ENCODE results near the gene CPLX1.

The CPLX1 gene

DNA sequence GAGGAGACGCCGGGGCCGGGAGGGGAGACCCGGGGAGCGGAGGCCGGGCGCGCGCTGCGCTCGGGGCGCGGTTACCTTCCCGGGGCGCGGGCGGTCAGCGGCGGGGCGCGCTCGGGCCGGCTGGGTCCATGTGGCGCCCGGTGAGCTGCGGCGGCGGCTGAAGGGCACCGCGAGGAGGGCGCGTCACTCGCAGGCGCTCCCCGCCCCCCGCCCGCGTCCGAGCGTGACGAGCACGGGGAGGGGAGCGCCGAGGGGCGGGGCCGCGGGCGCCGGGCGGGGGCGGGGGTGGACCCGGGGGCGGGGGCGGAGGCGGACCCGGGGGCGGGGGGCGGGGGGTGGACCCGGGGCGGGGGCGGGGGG is at the start of gene CPLX1:
Gene CPLX1 (minus strand): TSS at position 159 of the 360 bp plus-strand sequence. CDS start 1,607 bp downstream, outside the sequence.
- DNase-seq (ENCODE audit: low read depth) = no peak

DNA sequence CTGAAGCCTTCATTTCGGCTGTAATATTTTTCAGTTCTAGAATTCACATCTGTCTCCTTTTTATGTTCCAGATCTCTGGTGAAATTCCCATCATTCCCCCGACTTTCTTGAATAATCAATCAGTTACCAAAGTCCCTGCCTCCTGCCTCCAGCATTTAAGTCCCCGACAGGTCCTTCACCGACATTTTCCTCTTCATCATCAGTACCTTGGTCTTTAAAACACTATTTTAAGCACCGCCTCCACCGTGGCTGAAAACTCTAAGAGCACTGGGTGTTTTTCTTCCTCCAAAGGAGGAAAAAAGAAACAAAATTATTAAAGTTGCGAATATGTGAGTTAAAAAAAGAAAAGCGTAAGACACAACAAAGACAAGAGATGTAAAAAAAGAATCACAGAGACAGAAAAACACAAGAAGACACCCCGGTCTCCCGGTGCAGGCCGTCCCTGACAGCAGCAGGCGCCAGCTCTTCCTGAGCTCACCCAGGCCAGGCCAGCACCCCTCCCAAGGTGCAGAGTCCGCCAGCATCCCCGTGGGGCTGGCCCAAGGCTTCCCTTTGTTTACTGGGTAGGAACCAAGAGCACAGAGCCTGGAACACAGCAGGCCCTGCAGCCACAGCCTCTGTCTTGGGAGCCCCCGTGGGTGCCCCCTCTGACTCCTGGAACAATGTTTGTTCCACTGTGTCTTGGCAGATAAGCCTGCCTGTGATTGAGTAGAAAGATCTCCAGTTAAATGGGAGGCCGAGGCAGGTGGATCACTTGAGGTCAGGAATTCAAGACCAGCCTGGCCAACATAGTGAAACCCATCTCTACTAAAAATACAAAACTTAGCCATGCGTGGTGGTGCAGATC is 49.3 kb upstream of the CPLX1 start:
- DNase-seq (ENCODE audit: low read depth) = no peak

DNA sequence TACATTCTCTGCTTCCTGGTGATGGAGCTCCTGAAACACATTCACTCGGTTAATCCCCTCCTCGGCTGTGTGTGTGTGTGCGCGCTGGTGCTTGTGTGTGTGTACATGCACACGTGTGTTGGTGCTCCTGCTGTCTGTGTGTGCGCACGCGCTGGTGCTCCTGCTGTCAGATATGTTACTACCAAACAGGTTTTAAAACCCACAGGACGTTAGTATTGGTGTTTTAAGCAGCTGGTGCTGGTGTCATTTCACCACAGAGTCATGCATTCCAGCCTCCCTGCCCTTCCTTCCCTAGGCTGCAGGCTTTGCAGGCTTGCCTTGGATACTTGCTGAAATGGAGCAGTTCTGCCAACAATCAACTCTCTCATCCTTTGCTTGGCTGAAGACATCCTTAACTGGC is 48.1 kb upstream of the CPLX1 start:
- DNase-seq (ENCODE audit: low read depth) = no peak

DNA sequence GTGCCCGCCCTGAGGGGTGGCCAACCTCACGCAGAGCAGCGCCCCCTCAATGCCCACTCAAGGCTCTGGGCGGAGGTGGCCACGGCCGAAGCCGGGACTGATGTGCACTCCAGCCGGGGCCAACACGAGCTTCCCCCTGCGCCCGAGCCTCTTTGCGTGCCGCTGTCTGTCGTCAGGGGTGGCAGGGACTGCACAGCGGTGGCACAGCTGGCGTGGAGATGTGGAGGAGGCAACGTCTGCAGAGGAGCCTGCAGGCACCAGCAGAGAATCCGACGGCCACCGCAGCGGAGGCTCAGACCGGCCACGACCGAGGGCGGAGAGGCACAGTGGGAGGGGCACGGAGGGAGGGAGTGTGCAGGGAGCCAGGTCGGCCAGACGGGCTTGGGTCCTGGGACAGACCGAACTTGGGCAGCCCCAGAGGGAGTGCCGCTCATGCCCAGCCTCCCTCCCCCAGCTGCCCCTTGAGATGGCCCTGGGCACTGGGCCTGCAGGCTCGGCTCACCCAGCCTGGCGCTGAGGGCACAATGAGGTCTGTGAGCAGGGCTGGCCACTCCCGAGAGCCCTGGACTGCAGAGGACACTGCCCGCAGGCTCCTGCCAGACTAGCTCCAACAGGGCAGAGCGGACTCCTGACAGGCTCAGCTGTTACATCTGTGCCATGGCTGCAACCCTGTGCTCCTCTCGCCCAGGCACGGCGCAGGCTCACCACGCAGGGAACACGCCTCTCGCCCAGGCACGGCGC is 46.5 kb upstream of the CPLX1 start:
- DNase-seq (ENCODE audit: low read depth) = no peak

DNA sequence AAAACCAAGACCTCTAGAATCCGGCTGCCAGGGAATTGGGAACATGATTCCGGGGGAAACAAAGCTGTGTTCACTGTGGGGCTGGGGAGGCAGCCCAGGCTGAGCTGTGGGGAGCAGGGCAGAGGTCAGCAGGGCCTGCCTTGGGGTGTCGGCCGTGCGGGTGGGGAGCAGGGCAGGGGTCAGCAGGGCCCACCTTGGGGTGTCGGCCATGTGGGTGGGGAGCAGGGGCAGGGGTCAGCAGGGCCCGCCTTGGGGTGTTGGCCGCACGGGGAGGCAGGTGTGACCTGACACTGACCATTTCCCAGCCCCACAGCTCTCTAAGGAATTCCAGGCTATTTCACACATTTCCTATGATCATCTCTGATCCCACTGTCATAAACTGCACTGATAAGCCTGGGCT is 45.6 kb upstream of the CPLX1 start:
- no peak for DNase-seq (ENCODE audit: low read depth)

DNA sequence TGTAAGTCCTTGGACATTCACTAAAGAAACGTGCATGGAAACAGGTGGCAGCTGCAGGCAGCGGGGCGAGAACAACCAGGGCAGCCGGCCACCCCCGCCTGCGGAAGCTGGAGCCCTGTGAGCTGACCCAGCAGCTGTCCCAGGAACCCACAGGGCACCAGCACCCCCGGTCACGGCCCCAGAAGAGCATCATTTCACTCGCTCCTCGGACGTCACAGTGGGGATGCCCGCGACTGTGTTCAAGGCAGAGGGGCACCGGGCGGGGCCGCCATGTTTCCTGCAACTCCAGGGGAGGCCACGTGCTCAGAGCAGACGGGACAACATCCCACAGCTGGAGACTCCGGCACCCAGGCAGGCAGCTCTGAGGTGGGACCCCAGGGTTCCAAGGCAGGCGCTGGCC is 45.0 kb upstream of the CPLX1 start:
- no peak for DNase-seq (ENCODE audit: low read depth)

DNA sequence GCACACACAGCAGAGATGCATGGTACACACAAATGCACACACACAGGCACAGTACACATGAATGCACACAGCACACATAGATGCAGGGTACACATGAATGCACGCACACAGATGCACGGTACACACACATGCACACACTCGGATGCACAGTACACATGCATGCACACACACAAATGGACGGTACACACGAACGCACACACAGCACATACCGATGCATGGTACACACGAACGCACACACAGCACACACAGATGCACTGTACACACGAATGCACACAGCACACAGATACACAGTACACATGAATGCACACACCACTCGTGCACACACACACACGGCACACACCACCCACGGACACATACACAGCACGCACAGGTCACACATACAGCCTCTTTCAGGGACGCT is 43.8 kb upstream of the CPLX1 start:
- DNase-seq (ENCODE audit: low read depth) = no peak

DNA sequence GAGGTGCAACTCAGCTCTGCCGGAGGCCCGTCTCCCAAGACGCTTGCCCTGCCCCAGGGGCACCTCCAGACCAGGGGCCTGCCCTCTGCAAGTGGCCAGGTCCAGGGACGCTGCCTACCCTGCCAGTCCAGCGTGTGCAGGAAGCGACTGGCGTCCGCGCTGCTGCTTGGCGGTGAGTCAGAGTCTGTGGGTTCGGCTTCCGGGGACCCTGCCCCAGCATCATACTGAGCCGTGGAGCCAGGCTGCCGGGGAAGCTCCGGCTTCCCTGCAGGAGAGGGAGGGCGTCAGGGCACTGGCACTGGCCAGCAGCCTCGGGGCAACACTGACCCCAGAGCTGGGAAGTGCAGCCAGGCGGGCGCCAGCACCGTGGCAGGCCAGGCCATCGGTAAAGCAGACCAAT is 42.5 kb upstream of the CPLX1 start:
- no peak for DNase-seq (ENCODE audit: low read depth)

DNA sequence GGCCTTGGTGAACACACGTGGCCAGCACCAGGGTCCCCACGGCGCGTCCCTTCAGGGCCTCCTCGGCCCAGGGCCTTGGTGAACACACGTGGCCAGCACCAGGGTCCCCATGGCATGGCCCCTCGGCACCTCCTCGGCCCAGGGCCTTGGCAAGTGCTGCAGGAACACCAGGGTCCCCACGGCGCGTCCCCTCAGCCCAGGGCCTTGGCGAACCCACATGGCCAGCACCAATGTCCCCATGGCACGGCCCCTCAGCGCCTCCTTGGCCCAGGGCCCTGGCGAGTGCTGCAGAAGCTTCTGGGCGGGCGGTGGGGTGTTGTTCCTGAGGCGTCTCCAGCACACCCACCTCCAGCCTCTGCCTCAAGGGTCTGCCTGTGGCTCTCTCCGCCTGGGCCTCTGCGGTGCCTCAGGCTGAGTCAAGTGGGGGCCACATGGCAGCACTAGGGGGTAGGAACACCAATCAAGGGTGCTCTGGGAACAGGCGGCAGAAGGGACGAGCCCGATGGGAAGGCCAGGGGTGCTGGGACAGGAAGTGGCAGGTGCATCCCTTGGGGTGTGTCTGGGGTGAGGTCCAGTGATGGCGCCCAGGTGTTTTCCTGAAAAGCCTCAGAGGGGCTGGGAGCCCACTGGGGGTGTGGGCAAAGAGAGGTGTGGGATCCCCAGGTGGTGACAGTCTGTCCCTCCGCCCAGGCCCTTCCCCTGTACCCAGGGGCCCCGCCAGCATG is 41.8 kb upstream of the CPLX1 start:
- DNase-seq (ENCODE audit: low read depth) = no peak

DNA sequence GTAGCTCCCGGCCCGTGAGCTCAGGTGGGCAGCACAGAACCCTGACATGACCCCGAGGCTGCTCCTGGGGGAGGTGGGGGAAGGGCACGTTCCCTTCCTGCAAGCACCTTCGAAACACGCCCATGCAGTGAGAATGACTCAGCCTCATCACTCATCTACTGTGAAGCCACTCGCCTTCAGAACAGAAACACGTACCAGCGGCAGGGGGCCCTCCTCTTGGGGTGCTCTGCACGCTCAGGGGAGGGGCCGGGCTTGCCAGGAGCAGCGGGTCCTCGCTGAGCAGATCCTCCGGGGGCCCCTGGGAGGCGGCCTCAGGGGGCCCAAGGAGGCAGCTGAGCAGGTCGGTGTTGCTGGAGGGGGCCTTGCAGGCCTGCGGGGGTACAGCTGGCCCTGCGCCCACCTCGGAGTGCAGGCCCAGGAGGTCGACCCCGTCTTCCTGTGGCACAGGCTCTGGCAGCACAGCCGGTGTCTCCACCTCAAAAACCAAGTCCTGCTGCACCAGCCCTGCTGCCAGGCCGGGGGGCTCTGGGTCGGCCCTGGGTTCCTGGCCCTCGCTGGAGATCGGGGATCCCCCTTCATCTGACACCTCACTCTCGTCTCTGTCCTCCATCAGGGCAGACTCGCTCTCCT is 40.9 kb upstream of the CPLX1 start:
- no peak for DNase-seq (ENCODE audit: low read depth)

DNA sequence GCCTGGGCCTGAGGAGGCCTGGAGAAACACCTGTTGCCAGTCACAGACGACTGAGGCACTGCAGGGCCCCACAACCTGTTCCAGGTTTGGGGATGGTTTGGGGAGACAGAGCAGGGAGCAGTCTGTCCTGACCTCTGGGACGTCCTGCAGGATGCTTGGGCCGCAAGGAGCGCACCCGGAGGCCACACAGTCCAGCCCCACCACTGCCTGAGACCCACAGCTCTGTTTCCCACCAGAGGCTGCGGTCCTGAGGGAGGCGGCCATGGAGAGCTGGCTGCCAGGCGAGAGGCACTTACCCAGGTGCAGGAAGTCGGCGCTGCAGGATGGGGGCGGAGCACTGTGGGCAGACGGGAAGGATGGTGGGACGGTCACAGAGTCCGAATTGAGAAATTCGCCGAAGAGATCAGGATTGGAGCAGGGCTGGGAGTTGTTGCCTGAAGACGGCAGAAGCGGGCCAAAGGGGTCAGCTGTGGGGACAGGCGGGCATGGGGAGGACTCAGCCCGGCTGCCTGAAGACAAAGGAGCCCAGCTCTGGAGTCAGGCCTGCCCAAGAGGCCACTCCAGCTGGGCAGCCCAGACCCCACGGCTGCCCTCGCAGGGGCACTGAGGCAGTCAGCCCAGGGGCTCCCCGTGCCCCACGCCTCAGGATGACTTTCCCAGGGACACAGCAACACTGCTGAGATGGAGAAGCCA is 40.3 kb upstream of the CPLX1 start:
- no peak for DNase-seq (ENCODE audit: low read depth)

DNA sequence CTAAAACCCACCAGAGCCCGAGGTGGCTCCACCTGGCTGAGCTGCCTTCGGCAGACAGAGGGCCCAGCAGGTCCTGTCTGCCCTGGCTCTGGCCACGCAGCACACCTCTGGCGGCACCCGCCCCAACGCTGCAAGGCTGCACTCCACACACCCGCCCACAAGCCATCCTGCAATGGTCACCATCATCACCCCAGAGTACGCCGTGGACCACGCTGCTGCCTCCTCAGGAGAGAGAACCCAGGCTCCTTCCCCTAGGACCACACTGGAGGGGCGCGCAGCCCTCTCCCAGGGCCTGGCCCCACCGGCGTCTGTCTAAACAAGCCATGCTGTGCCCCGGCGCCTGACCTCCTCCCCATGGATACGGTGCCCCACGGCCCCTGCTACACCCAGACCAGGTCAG is 39.6 kb upstream of the CPLX1 start:
- DNase-seq (ENCODE audit: low read depth) = no peak

DNA sequence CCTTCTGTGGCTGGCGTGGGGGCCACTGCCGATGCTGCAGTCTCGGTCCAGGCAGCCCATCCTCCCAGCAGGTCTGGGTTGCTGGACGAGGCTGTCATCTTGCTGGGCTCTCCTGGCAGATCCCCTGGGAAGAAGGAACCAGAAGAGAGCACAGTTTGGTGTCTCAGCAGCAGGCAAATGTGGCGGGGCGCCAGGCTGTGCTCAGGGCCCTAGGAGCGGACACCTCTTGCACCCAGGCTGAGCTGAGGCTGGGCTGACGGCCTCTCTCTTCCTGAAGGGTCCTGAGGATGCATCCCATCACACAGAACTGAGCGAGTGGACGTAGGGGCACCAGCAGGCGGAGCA is 39.2 kb upstream of the CPLX1 start:
- no peak for DNase-seq (ENCODE audit: low read depth)

DNA sequence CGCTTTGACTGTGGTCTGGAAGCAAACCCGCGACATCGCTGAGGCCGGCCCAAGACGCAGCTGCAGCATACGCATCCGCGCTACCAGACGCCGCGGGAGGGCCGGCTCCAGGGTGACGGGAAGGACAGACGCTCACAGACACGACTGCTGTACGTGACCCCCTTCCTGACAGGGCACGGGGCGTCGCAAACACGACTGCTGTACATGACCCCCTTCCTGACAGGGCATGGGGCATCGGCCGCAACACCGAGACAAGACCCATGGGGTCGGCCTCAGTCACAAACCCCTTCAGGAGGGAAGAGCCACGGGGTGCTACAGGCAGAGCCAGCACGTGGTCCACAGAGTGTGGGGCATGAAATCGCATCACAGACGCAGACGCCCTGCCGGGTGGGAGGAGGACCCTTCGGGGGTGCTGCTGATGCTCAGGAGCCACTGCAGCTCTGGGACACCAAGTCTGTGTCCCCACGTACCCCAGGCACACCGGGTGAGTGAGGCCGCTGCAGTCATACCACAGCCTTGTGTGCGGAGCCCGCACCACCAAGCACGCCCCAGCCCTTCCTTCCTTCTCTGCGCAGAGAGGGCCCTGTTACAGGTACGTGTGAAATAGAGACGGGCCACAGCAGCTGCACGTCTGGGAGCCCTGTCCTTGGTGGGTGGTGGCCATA is 38.7 kb upstream of the CPLX1 start:
- DNase-seq (ENCODE audit: low read depth) = no peak

DNA sequence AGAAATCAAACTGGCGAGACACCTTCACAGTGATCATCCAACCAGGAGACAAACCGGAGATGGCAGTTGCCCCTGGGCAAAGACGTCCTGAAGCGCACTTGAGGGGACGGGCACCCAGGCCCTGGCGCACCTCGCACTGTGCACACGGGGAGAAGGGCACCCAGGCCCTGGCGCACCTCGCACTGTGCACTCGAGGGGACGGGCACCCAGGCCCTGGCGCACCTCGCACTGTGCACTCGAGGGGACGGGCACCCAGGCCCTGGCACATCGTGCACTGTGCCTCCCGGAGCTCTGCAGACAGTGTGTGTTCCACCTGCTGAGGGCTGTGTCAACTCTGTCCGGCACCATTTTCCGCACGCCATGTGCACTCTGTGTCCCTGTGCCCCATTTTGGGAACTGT is 34.6 kb upstream of the CPLX1 start:
- no peak for DNase-seq (ENCODE audit: low read depth)

DNA sequence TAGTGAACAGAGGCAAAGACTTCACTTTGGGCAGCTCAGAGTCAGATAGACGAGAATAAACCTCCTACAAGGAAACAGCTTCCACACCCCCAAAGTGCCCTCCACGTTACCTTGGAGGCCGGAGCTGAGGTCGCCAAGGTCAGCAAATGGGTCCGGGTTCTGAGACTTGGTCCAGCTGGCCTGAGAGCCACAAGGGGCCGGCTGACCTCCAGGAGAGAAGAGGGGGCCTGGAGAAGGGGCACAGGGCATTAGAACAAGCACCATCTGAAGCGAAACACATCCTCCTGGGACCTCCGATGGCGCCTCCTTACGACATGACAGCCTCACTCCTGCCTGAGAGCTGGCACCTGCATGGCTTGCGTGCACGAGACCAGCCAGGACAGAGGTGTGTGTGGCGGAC is 33.6 kb upstream of the CPLX1 start:
- no peak for DNase-seq (ENCODE audit: low read depth)

DNA sequence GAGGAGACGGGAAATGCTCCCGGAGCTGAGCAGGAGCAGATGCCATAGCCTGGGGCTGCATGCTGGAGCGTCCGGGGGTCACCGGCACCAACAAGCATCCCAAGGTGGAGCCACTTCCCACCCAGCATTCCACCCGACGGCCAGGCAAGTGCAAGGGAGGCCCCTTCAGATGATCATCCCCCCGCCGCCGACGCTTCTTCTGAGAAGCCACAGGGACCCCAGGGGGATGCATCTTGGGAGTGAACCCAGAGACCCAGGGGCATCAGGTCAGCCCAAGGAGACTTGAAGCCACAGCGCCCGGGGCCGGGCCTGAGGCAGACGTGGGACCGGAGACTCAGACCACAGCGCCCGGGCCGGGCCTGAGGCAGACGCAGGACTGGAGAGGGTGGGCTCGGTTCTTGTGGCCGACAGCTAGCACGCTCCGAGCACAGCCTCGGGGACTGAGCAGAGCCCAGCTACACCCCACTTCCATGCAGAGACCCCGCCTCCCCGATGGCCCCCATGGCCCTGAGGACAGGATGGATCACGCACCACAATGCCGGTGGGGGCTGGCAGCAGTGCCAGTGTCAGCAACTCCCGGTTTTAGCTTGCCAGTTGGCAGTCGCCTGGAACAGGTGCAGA is 33.0 kb upstream of the CPLX1 start:
- no peak for DNase-seq (ENCODE audit: low read depth)

DNA sequence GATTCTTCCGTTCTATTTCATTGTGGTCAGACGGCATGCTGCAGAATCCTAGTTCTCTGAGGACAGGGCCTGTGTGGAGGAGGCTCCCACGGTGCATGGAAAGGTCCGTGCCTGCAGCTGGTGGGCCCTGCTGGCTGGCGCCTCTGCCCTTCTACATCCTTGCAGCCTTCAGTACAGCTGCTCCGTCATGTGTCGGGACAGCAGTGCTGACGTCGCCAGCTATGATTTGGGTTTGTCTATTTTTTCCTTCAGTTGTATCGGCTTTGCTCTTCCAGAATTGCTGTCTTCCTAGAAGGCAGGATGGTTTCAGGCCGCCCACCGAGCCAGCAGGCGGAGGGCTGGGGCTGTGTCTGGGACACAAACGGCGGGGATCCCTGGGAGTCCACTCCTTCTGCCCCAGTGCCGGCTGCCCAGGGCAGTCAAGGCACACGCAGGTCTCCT is 32.1 kb upstream of the CPLX1 start:
- no peak for DNase-seq (ENCODE audit: low read depth)

DNA sequence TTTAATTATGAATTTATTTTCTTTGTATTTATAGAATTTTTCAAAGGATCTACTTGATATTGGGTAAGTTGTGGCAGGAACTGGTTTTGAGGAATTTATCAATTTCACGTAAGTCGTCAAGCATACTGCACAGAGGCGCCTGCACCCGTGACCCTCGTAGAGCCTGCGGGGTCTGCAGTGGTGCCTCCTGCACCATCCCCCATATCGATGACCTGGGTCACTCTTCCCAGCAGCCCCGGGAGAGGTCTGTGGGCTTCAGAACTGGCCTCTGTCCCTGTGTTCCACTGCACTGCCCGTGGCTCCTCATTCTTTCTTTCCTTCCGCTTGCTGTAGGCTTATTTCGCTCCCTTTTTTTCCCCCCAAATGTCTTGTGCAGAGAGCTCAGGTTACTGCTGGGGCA is 31.5 kb upstream of the CPLX1 start:
- no peak for DNase-seq (ENCODE audit: low read depth)

DNA sequence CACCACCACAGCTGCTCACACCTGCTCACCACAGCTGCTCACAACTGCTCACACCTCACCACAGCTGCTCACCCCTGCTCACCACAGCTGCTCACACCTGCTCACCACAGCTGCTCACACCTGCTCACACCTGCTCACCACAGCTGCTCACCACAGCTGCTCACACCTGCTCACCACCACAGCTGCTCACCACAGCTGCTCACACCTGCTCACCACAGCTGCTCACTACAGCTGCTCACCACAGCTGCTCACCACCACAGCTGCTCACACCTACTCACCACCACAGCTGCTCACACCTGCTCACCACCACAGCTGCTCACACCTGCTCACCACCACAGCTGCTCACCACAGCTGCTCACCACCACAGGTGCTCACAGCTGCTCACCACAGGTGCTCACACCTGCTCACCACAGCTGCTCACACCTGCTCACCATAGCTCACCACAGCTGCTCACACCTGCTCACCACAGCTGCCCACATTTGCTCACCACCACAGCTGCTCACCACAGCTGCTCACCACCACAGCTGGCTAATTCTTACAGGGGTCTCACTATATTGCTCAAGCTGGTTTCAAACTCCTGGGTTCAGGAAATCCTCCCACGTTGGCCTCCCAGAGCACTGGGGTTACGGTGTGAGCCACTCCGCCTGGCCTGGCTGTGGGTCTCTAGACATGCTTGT is 30.4 kb upstream of the CPLX1 start:
- no peak for DNase-seq (ENCODE audit: low read depth)

DNA sequence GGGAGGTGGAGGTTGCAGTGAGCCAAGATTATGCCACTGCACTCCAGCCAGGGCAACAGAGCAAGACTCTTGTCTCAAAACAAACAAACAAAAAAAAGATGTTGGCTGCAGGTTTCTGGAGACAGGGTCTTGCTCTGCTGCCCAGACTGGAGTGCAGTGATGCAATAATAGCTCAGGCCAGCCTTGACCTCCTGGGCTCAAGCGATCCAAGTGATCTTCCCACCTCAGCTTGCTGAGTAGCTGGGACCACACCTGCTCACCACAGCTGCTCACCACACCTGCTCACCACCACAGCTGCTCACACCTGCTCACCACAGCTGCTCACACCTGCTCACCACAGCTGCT is 29.9 kb upstream of the CPLX1 start:
- no peak for DNase-seq (ENCODE audit: low read depth)

All from EH (cell line).